ENCODE results near the gene OR52W1. TPM values are rescaled to one million over a fixed set of nuclear protein-coding genes. Genes with fewer than 3 reads are reported as not detected.

OR52W1 gene
- total RNA-seq, 1 donor from 2014 or later = not detected

GRCh38 chr11:6175440-6175839 is 23.6 kb upstream of the OR52W1 start:
- no peak for TF ChIP-seq CTCF (IDR thresholded peaks at IDR 0.05)
- no peak for DNase-seq (ENCODE audit: low spot score in 2 of 2)
- H3K27ac ChIP-seq = no peak overlapping the region

GRCh38 chr11:6191742-6192141 is 7.3 kb upstream of the OR52W1 start:
- no peak for TF ChIP-seq CTCF (IDR thresholded peaks at IDR 0.05)
- Histone ChIP-seq H3K4me3 (no peak overlapping the region), H3K36me3 (no peaks in the 10 kb centered on the region), H3K4me1 (no peaks in the 10 kb centered on the region), H3K9me3 (no peaks in the 10 kb centered on the region), H3K27ac (no peak overlapping the region), H3K27me3 (no peaks in the 10 kb centered on the region)
- intact Hi-C loops (cut with DNase I) = no loop called here
- no peak for DNase-seq (ENCODE audit: low spot score in 2 of 2)

More at GRCh38 chr11:6175440-6175839, 23.6 kb upstream of the OR52W1 start:
- H3K27me3 ChIP-seq = no peaks in the 10 kb centered on the region
- intact Hi-C loops (cut with DNase I) = no loop called here
- H3K4me1 ChIP-seq = no peaks in the 10 kb centered on the region
- H3K4me3 ChIP-seq = no peak overlapping the region
- no peaks in the 10 kb centered on the region for H3K36me3 ChIP-seq
- no peaks in the 10 kb centered on the region for H3K9me3 ChIP-seq

- Histone ChIP-seq H3K36me3 (no peaks in the 10 kb centered on the region), H3K4me1 (no peaks in the 10 kb centered on the region), H3K4me3 (no peak overlapping the region), H3K9me3 (no peaks in the 10 kb centered on the region), H3K27me3 (no peaks in the 10 kb centered on the region), H3K27ac (no peak overlapping the region)
- intact Hi-C loops (cut with DNase I) = no loop called here
- DNase-seq (ENCODE audit: low spot score in 2 of 2) = no peak
- no peak for TF ChIP-seq CTCF (IDR thresholded peaks at IDR 0.05)
These were observed 4.9 kb upstream of the OR52W1 start for GRCh38 chr11:6194065-6194581.

- no peaks in the 10 kb centered on the region for H3K36me3 ChIP-seq
- DNase-seq (ENCODE audit: low spot score in 2 of 2) = no peak
- no peak for TF ChIP-seq CTCF (IDR thresholded peaks at IDR 0.05)
- no peaks in the 10 kb centered on the region for H3K27me3 ChIP-seq
- no peaks in the 10 kb centered on the region for H3K4me1 ChIP-seq
- H3K27ac ChIP-seq = no peak overlapping the region
- no peak overlapping the region for H3K4me3 ChIP-seq
- H3K9me3 ChIP-seq = no peaks in the 10 kb centered on the region
- intact Hi-C loops (cut with DNase I) = no loop called here
These were observed 2.6 kb upstream of the OR52W1 start for GRCh38 chr11:6196396-6196795.

- Histone ChIP-seq H3K4me3 (no peak overlapping the region), H3K9me3 (no peaks in the 10 kb centered on the region), H3K4me1 (no peaks in the 10 kb centered on the region), H3K27ac (no peak overlapping the region), H3K36me3 (no peaks in the 10 kb centered on the region), H3K27me3 (no peaks in the 10 kb centered on the region)
- no peak for TF ChIP-seq CTCF (IDR thresholded peaks at IDR 0.05)
- DNase-seq (ENCODE audit: low spot score in 2 of 2) = no peak
- intact Hi-C loops (cut with DNase I) = no loop called here
These were observed 1.4 kb upstream of the OR52W1 start for GRCh38 chr11:6197466-6198200.

Data from ascending aorta (tissue), 2 donors.